ENCODE measurements around the gene PXN.

PXN gene

GRCh38 chr12:120278137-120279069 is 12.9 kb upstream of the PXN start:
- Histone ChIP-seq H3K36me3 (no peaks in the 10 kb centered on the region), H3K9me3 (no peaks in the 10 kb centered on the region), H3K27me3 (no peaks in the 10 kb centered on the region), H3K4me1 (no peaks in the 10 kb centered on the region), H3K4me3 (ENCODE audit: low read depth, low read length) (no peak overlapping the region)
- TF ChIP-seq CTCF (IDR thresholded peaks at IDR 0.05; ENCODE audit: low read depth, low read length) = no peak
- DNase-seq = no peak

GRCh38 chr12:120276734-120277133 is 11.2 kb upstream of the PXN start:
- Histone ChIP-seq H3K9me3 (no peaks in the 10 kb centered on the region), H3K36me3 (no peaks in the 10 kb centered on the region), H3K4me3 (ENCODE audit: low read depth, low read length) (no peak overlapping the region), H3K4me1 (no peaks in the 10 kb centered on the region), H3K27me3 (no peaks in the 10 kb centered on the region)
- TF ChIP-seq CTCF (IDR thresholded peaks at IDR 0.05; ENCODE audit: low read depth, low read length) = no peak
- DNase-seq = no peak

GRCh38 chr12:120267736-120268135 is 2.2 kb upstream of the PXN start:
- no peaks in the 10 kb centered on the region for H3K36me3 ChIP-seq
- peaks cover 3% of the 10 kb centered on the region for H3K4me1 ChIP-seq
- H3K27me3 ChIP-seq = no peaks in the 10 kb centered on the region
- DNase-seq = no peak
- no peak for TF ChIP-seq CTCF (IDR thresholded peaks at IDR 0.05; ENCODE audit: low read depth, low read length)
- no peaks in the 10 kb centered on the region for H3K9me3 ChIP-seq
- no peak overlapping the region for H3K4me3 ChIP-seq (ENCODE audit: low read depth, low read length)

GRCh38 chr12:120266180-120266870 is 795 bp upstream of the PXN start:
- TF ChIP-seq CTCF (IDR thresholded peaks at IDR 0.05; ENCODE audit: low read depth, low read length) = no peak
- DNase-seq = no peak
- H3K4me3 ChIP-seq (ENCODE audit: low read depth, low read length) = no peak overlapping the region
- peaks cover 3% of the 10 kb centered on the region for H3K4me1 ChIP-seq
- no peaks in the 10 kb centered on the region for H3K9me3 ChIP-seq
- no peaks in the 10 kb centered on the region for H3K36me3 ChIP-seq
- no peaks in the 10 kb centered on the region for H3K27me3 ChIP-seq

GRCh38 chr12:120264904-120265472 is 542 bp downstream of the PXN start:
- DNase-seq = no peak
- Histone ChIP-seq H3K4me3 (ENCODE audit: low read depth, low read length) (peak overlapping the region; percentile 72), H3K4me1 (peaks cover 3% of the 10 kb centered on the region), H3K27me3 (no peaks in the 10 kb centered on the region), H3K36me3 (no peaks in the 10 kb centered on the region), H3K9me3 (no peaks in the 10 kb centered on the region)
- TF ChIP-seq CTCF (IDR thresholded peaks at IDR 0.05; ENCODE audit: low read depth, low read length) = no peak

Data from BE2C (cell line).